Fibroblast of peridontal ligament (primary cell): ENCODE results near the gene CCT4.
"Not testable (repeated sequence)": the region's sequence is repeated elsewhere in the genome, so short reads cannot be mapped to it uniquely, and the experiment has no call there.

Experiments used
- DNase-seq: peaks from one replicate; pipeline ENCODE4 v3.0.0-alpha.2; 2010; ENCODE audit errors: extremely low read depth

CCT4 gene, protein sequence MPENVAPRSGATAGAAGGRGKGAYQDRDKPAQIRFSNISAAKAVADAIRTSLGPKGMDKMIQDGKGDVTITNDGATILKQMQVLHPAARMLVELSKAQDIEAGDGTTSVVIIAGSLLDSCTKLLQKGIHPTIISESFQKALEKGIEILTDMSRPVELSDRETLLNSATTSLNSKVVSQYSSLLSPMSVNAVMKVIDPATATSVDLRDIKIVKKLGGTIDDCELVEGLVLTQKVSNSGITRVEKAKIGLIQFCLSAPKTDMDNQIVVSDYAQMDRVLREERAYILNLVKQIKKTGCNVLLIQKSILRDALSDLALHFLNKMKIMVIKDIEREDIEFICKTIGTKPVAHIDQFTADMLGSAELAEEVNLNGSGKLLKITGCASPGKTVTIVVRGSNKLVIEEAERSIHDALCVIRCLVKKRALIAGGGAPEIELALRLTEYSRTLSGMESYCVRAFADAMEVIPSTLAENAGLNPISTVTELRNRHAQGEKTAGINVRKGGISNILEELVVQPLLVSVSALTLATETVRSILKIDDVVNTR

DNA sequence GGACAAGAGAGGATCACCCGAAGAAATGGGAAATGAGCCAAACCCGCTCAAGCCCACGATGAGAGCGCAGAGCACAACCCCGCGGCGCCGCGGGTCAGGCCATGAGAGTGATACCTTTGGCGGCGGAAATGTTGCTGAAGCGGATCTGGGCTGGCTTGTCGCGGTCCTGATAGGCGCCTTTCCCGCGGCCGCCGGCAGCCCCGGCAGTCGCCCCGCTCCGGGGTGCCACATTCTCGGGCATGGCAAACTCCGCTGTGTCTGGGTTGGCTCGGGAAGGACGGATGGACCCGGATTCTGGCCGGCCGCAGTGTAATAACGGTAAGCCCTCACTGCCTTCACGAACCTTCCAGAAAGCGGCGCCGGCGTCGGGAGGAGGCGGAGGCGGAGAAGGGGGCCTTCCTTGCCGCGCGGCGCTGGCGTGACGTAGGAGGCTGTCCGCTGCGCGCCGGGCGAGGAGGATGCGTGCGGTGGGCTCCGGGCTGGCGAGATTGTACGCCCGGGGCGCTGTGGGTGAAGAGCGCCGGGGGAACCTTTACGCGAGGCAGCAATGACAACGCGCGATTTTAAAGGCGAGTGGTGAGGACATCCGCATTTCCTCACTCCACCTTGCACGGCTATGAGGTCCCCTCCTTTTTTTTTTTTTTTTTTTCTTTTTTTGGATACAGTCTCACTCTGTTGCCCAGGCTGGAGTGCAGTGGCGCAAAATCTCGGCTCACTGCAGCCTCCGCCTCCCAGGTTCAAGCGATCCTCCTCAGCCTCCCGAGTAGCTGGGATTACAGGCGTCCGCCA is at the start of gene CCT4:
Gene CCT4 (minus strand): TSS at position 390 of the 789 bp plus-strand sequence. CDS start 149 bp downstream, at position 241.
- peak; percentile 79 for DNase-seq

DNA sequence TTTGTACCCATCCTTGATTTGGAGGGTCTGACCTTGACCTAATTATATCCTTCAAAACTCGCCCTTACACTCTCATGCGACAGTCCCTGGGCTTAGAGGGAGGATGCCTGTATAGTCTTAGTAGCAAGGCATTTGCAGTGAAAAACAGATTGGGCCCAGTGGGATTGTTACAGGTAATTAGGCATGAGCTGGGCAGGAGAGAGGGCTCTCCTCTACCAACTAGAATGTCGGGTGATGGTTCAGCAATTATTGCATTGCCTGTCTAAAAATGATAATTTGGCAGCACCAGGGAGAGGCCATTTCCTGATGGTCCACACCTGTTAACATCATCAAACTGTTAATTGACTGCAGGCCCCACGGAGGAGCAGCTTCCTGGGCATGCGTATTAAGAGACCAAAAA is 49.4 kb upstream of the CCT4 start:
- no peak for DNase-seq

DNA sequence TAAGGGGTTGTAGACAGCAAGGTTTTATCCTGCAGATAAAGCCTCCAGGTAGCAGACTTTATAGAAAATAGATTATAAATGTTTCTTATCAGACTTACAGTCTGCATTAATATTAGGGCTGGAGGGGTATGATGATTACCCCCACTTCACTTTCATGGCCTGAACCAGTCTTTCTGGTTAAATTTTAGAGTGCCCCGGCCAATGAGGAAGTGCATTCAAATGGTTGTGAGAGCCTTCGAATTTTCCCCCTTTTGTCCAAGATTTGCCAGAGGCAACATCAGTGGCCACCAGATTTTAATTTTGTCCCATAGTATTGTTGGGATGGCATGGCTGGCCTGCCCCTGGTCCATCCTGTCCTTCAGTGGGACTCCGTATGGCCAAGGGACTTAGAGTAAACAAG is 48.6 kb upstream of the CCT4 start:
- DNase-seq: no peak

DNA sequence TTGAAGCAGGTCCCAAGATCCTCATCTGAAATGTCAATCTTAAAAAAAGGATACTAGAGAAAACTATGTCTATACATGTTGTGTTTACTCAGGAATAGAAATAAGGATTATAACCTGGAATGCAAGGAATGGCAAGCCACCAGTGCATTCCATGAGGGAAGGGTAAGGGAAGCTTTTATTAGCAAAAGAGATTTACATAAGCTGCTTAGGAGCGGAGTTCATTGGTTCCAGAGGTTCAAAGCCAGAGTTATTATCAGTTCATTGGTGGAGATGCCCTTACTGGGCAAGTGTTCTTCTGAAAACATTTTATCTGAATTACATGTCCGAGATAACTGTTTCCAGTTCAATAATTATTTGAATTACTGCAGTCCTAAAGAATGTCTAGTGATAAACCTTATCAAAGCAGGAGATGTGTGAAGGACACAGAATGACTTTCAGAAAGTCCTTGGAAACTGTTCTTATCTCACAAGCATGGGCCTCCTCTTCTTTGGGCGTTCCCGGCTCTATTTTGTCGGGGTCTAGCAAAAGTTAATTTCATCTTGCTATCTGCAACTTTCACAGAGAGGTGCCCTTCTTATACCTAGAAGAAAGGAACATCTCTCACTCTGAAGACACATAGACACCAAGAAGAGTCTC is 40.5 kb upstream of the CCT4 start:
- no peak for DNase-seq

DNA sequence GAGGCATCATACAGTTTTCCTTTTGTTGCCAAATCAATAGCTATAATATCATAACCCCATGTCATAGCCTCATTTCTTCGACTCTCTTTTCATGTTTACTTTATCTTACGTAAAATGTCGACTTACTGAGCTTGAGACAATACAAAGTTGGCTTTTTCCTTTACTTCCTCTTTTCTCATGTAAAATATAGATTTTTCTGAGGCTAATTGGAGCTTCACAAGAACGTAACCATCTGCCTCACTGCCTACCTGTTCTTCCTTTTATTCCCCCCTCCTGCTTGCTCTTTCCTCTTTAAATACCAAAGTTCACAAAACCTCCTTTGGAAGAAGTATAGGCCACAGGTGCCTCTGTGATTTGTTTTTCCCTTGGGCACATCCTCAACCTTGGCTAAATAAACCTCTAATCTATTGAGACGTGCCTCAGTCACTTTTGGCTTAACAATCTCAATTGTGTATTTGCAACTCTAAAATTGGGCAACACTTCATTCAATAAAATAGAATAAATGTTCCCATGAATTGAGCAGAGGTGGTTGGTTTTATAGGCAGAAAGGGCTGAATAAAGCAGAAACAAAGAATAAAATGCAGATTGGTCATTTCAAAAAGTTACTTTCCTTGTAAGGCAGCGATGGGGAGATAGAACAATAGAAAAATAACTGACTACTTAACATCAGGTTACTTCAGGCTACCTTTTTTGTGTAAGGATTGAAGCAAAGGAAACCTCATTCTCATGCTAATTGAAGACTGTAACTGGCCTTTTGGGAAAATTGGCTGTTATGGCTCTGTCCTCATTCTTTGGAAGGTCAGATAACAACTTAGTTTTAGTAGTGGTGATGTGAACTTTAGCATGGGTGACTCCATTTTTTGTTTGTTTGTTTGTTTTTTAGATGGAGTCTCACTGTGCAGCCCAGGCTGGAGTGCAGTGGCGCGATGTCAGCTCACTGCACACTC is 38.3 kb upstream of the CCT4 start:
- DNase-seq: no peak

DNA sequence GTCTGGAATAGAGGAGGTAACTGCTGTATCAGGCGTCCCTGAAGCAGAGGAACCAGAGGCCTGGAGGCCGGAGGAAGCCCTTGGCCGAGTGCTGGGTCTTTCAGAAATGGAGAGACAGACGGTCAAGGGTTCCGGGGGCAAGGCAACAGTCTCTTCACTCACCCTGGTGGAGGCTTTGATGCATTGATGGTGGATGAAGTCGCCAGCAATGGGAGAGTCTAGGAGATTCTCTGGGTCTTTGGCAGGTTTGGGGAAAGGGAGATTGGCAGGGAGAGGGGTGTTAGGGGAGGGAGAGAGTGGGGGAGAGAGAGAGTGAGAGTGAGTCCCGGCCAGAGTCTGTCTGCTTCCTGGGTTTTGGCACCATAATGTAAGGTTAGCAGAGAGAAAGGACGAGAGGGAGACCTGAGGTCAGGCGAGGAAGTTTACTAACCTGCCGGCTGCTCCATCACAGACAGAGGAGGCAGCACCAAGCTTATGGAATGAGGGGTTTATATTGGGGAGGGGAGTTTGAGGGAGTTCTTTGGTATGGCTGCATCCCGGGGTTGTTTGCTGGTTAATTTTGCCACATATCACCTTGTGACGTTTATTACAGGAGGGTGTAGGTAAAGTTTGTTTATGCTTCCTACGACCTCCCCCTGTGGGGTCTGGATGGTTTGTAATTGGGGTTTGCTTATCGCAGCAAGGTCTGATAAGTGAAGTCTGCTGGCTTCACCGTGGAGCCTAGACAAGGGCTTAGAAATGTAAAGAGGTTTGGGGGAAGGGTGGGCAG is 36.6 kb upstream of the CCT4 start:
- DNase-seq: no peak

DNA sequence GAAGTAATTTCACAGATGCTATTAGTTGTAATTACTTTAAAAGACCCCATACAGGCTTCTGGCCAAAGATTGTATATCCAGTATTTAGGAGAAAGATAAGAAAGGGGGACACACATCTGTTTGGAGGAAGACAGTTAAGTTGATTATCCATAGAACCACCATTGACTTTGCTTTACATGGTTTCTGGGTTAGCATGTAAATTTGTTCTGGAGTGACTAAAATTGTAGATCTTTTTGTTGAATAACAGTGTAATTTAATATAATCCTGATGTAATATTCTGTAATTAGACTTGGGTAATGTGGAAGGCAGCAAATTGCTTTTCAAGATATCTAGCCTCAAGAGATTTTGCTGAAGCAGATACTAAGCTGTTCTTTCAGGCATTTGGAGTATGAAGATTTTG is 34.3 kb upstream of the CCT4 start:
- peak; percentile 42 for DNase-seq

DNA sequence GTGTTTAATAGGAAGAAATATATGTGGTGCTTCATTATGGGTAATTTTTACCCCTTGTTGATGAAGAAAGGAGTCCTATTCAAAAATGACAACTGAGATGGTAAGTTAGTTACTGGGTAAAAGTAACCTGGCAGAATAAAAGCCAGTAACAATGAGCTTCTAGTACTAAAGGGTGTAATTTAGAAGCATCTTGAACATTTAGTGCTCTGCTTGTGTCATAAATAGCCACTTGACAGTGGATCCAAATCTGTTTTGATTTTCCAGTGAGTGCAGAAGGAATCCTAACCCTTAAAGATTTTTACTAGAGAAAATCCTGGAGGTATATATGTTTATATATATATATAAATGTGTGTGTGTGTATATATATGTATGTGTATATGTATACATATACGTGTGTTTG is 32.1 kb upstream of the CCT4 start:
- no peak for DNase-seq

DNA sequence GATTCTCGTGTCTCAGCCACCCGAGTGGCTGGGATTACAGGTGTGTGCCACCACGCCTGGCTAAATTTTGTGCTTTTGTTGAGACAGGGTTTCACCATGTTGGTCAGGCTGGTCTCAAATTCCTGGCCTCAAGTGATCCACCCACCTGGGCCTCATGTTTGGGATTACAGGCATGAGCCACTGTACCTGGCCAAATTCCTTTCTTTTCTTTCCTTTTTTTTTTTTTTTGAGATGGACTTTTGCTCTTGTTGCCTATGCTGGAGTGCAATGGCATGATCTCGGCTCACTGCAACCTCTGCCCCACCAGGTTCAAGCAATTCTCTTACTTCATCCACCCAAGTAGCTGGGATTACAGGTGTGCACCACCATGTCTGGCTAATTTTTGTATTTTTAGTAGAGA is 26.3 kb upstream of the CCT4 start:
- not testable (repeated sequence) for DNase-seq

DNA sequence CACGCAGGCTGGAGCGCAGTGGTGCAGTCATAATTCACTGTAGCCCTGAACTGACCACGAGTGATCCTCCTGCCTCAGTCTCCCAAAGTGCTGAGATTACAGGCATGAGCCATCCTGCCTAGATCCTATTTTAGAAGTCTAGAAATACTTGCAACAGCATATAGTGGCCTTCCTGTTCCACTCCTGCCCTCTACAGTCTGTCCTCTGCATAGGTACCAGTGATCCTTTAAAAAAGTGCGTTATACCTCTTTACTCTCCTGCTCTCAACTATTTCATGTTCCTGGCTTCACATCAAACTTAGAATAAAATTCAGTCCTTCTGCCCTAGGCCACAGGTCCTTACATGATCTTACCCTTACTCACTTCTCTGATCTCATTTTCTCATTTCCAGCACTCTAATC is 23.1 kb upstream of the CCT4 start:
- no peak for DNase-seq

DNA sequence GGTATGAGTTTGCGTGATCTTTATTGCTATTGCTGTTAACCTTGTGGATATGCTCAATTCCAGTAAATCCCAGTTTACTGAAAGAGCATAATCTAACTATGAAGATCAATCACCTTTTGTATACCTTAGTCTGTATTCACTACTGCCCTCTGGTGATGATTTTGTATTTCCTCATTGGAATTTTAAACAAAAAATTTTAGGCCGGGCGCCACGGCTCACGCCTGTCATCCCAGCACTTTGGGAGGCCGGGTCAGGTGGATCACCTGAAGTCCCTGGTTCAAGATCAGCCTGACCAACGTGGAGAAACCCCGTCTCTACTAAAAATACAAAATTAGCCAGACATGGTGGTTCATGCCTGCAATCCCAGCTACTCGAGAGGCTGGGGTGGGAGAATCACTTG is 22.1 kb upstream of the CCT4 start:
- peak; percentile 17 for DNase-seq

DNA sequence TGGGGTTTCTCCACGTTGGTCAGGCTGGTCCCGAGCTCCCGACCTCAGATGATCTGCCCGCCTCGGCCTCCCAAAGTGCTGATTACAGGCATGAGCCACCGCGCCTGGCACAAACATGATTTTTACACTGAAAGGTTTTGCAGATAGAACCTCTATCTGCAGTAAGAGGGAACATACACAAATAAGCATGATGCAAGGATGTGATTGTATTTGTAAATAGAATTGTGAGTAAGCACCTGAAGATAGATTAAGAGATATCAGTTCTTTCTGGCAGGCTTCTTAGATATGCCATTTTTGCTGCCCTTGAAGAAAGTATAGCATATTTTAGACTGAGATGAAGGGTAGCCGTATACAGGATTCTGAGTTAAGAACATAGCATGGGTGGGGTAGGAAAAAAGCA is 20.7 kb upstream of the CCT4 start:
- DNase-seq: no peak

DNA sequence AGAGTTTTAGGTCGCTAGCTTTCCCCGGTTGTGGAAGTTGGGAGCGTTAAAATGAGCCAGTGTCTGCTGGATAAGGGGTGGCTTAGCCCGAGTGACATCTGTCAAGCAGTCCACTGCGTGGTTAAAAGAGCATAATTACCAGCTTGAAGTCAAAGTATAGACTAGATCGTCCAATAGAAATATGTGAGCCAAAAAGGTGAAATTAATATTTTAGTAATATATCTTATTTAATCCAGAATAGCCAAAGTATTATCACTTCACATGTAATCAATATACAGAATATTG is 17.7 kb upstream of the CCT4 start:
- no peak for DNase-seq

DNA sequence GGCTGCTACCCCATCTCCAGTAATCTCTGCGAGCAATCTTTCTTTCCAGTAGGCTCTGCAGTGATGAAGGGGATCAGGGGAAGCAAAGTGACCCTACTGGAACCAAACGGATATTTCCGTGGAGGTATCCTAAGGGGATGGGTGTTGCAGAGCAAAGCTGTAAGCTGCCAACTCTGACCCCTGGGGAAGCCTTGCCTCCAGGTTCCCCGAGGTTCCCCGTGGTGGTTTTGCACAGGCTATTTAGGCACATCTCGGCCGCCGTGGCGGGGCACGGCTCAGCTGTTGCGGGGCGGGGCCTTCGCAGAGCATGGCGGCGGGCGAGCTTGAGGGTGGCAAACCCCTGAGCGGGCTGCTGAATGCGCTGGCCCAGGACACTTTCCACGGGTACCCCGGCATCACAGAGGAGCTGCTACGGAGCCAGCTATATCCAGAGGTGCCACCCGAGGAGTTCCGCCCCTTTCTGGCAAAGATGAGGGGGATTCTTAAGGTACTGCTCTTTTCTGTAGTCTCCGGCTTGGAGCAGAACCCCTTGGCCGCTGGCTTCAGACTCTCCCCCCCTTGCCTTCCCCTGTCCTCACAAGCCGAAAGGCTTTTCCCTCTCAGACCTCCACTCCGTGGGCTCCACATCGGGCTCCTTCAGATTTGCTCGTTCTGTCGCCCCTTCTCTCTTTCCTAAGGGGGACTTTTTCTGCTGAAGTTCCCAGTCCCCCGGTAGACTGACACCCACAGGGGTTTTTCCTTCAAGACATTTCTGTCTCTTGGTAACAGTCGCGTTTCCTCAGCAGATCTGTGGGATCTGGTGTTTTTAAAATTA is 17.1 kb upstream of the CCT4 start, which contains the start of gene COMMD1:
Gene COMMD1 (plus strand): TSS at position 303 of the 814 bp plus-strand sequence. CDS start 5 bp downstream, at position 308.
- DNase-seq: peak; percentile 55

DNA sequence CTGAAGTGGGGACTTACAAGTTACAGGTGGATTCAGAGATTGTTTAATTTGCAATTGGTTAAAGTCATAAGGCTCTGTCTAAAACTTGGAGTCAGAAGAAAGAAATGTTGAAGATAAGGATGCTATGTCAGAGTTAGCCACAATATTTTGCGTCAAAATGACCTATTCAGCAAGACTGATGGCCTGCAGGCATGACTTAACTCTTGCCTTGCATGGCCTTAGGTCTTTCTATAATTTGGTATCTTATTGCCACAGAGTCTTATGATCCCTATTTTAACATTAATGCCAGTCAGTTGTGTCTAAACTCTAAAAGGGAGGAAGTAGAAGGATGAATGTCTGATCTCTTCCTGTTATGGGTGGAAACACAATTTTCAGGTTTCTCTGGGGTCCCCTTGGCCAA is 11.8 kb upstream of the CCT4 start:
- DNase-seq: no peak

DNA sequence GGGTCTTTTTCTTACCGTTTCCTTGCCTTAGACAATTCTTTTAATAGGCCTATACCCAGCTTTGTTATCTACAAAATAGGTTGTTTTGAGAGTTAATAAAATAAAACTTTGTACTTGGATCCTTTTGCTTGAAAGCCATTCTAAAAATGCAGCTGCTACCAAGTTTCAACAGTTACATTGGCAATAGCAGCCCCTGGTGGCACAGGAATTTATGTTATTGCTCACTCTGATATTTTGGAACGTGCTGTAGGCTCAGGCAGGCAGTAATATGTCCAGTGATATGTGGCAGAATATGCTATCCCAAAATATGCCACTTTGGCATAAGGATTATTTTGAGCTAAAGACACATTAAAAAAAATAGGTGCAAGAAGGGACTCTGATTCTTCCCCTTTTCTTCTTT is 10.4 kb upstream of the CCT4 start:
- DNase-seq: peak; percentile 53

DNA sequence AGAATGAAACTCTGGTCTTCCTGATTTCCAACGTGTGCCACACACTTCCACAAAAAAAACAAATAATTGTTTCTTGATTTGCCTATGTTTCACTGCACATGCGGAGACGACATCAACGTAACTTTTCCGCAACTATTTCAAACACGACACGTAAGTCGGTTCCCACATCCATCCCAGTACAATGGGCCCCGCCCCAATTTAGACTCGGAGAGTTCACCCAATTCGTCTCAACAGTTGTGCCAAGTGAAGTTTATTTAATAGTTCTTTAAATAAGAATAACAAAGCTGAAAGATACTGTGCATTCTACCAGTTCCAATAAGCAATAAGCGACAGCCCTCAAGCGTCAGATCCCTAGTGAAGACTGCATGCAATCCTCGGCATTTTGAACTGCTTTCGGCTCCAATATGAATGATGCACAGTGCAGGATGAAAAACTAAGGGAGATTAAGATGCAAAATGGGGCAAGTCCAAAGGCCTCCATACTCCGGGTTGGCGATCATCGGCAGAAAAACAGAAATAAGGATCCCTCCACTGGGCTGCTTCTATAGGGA is 664 bp downstream of the CCT4 start:
- DNase-seq: peak; percentile 54

DNA sequence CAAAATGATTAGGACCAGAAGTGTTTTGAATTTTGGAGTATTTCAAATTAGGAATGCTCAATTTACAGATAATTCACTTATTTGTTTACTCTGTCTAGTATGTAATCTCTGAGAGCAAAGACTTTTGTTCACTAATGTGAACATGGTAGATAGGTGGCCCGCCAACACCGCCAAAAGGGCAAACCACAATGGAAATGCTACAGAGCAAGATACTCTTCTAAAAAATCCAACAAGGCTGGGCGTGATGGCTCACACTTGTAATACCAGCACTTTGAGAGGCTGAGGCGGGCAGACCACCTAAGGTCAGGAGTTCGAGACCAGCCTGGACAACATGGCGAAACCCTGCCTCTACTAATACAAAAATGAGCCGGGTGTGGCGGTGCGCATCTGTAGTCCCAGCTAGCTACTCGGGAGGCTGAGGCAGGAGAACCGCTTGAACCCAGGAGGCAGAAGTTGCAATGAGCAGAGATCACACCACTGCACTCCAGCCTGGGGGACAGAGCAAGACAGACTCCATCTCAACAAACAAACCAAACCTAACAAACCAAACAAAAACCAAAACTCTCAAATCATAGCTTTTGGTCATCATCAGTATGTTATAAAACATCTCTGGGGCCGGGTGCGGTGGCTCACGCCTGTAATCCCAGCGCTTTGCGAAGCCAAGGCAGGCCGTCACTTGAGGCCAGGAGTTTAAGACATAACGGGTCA is 2.4 kb downstream of the CCT4 start:
- DNase-seq: no peak

DNA sequence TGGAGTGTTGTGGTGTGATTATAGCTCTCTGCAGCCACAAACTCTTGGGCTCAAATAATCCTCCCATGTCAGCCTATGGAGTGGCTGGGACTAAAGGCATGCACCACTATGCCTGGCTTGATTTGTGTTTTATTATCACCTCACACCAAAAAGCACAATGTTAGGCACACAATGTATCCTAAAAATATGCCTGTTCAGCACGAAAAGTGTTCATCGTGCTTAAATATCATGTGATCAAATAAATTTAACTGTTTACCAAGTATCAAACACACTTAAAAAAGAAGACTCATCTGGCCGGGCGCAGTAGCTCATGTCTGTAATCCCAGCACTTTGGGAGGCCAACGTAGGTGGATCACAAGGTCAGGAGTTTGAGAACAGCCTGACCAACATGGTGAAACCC is 5.6 kb downstream of the CCT4 start:
- DNase-seq: no peak
